GM19467 (cell line): ENCODE results near the gene FNDC11.
"Not testable (repeated sequence)": the region's sequence is repeated elsewhere in the genome, so short reads cannot be mapped to it uniquely, and the experiment has no call there.

Experiments
- ATAC-seq: cut with Tn5 transposase; IDR thresholded peaks from one replicate; pipeline ENCODE4 v1.9.1; 2021; ENCODE audit warnings: mild to moderate bottlenecking, moderate library complexity; ENCODE audit not compliant: unreplicated experiment

Gene FNDC11

DNA sequence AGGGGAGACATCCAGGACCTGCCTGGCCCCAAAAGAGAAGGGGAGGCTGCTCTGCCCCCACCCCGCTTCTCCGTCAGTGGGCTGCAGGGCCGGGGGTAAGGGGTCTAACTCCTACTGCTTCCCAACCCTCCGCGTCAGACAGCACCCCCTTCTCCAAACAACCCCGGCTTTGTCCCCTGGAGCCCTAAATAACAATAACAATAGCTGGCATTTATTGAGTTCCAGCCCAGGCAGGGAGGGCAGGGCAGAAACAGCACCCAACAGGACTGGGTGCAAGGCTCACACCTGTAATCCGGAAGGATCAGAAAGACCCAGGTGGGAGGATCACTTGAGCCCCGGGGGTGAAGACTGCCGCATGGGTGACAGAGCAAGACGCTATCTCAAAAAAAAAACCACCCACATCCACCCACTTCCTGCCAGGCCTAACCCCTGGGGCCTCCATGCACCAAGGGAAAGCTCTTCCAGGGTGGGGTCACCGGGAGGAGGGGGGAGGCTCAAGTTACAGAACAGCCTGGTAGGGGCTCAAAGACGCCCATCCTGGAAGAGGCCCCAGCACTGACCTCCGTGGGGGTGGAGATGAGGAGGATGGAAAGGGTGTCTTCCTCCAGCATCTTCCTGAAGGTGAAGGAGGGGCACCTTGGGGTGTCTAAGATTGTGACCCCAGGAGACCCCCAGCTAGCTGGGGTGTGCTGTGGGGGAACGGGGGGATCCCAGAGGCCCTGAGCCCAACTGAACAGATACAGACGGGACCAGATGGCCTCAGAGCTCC lies 1.3 kb upstream of the FNDC11 start:
- ATAC-seq = no peak

DNA sequence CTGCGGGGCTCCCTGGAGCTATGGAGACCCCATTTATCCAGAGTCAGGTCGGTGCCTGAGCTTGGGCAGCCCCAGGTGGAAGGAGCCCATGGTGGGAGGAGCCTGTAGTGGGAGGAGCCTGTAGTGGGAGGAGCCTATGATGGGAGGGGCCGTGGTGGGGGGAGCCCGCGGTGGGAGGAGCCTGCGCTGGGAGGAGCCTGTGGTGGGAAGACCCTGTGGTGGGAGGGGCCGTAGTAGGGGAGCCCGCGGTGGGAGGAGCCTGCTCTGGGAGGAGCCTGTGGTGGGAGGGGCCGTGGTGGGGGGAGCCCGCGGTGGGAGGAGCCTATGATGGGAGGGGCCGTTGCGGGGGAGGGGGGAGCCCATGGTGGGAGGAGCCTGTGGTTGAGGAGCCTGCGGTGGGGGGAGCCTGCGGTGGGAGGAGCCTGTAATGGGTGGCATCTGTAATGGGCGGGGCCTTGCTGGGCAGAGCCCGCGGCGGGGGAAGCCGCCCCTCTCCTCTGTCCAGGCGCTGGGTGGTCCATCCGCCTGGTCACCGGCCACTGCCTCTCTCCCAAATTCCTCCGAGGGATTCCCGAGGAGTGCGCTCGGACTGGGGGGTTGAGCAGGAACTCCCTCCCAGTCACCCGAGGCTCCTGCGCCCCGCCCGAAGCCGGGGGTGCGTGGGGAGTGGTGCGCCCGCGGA lies 567 bp upstream of the FNDC11 start:
- ATAC-seq = no peak

DNA sequence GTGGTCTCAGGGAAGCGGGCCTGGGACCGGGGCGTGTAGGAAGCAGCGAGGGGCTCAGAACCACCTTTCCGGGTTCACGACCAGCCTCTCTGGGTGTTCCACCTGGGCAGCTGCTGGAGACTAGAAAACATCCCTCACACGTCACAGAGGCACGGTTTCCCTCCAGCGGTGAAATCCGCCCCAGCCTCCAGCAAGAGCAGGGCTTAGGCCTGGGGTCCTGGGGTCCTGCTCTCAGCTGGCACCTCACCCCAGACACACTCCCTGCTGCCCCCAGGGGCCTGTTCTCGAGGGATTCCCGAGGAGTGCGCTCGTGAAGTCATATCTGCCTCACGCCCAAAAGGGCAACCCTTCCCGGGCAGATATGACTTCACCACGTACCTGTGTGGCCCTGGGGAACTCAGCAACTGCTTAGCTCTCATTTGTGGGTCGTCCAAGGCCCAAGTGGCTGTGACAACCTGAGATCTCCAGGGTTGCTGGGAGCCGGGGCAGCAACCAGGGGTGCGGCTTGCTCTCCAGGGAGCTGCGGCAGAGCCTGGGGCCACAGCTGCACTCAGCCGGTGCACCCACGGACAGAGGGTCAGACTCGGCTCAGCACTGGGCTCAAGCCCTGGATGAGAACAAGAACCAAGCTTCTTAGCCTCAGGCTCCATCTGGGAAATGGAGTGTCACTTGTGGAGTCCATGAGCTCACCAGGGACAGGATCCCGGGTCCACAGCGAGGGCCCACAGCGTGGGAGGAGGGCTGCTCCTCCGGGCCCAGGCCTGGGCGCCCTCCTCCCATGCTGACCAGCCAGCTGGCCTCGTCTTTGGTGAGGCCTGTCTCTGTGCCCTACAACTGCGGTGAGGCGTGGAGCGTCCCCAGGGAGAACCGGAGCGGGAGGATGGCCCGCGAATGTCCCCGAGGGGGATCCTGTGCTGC lies 661 bp downstream of the FNDC11 start:
- ATAC-seq = no peak

DNA sequence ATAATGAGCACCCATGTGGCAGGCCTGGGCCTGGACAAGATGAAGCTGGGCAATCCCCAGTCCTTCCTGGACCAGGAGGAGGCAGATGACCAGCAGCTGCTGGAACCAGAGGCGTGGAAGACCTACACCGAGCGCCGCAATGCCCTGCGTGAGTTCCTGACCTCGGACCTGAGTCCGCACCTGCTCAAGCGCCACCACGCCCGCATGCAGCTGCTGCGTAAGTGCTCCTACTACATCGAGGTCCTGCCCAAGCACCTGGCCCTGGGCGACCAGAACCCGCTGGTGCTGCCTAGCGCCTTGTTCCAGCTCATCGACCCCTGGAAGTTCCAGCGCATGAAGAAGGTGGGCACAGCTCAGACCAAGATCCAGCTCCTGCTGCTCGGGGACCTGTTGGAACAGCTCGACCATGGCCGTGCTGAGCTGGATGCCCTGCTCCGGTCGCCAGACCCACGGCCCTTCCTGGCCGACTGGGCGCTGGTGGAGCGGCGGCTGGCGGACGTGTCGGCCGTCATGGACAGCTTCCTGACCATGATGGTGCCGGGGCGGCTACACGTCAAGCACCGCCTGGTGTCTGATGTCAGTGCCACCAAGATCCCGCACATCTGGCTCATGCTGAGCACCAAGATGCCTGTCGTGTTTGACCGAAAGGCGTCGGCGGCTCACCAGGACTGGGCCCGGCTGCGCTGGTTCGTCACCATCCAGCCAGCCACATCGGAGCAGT lies 1.9 kb downstream of the FNDC11 start:
- no peak for ATAC-seq

DNA sequence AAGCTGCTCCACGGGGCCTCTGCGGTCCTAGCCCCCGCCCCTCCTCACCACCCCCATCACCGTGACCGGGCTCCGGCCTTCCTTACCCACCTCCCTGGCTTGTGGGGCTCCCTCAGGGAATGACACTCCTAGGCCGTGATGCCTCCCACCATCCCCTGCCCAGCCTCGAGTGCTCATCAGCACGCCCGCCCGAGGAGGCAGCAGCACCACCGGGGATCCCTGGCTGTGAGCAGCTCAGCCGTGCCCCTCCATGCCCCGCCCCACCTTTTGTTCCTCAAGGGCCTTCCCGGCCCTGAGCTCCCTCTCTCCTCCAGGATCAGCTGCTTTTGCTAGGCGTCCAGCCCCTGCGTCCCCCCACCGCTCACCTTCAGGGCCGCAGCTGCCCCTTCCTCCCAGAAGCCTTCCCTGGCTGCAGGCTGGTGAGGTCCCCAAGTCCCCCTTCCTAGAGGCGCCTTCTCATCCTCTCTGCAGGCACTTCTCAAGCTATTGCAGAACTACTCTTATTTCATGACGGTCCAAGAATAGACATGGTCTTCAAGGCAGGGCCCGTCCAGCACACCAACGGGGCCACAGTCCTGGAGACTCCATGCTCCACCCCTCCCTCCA lies 3.0 kb downstream of the FNDC11 start:
- ATAC-seq = no peak

DNA sequence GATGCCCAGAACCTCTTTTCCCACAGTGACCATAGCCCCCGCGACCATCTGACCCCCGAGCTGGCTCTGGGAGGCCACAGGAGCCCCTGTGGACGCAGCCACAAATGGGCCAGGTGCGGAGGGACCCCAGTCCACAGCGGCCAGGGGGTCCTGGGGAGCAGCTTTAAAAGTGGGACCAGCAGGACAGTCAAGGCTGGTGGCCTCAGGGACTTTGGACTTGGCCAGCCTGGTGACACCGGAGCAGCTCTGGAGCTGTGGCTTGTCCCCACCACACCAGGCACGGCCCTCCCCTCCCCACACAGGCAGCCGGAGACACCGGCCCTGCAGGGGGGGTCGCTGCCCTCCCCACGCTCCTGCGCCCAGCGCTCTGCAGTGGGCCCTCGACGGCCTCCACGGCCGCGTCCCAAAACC lies 3.5 kb downstream of the FNDC11 start:
- no peak for ATAC-seq

DNA sequence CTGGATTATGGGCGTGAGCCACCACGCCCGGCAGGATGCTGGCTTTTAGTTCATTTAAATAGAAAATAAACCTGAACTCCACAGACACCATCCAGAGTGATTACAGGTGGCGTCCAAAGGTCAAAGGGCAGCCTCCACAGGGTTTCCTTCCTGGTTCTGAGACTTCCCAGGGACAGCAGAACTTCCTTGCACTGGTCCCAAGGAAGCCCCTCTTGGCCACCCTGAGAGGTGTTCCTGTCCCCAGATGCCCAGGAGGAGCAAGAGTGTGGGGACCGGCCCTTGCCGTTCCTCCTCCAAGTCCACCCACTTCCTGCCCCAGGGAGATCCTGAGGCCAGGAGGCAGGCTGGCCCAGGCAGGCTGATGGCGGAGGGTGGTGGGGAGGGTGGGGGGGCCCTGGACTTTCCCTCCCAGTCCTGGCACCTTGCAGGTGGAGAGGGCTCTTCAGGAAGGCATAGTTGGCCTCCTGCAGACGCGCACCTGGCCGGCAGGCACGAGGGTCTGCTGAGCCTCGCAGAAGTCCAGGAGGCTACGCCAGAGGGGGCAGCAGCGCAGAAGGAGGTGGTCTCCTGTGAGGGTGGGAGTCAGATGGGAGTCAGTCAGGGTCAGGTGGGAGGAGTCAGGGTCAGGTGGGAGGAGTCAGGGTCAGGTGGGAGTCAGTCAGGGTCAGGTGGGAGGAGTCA lies 5.0 kb downstream of the FNDC11 start:
- ATAC-seq = no peak

DNA sequence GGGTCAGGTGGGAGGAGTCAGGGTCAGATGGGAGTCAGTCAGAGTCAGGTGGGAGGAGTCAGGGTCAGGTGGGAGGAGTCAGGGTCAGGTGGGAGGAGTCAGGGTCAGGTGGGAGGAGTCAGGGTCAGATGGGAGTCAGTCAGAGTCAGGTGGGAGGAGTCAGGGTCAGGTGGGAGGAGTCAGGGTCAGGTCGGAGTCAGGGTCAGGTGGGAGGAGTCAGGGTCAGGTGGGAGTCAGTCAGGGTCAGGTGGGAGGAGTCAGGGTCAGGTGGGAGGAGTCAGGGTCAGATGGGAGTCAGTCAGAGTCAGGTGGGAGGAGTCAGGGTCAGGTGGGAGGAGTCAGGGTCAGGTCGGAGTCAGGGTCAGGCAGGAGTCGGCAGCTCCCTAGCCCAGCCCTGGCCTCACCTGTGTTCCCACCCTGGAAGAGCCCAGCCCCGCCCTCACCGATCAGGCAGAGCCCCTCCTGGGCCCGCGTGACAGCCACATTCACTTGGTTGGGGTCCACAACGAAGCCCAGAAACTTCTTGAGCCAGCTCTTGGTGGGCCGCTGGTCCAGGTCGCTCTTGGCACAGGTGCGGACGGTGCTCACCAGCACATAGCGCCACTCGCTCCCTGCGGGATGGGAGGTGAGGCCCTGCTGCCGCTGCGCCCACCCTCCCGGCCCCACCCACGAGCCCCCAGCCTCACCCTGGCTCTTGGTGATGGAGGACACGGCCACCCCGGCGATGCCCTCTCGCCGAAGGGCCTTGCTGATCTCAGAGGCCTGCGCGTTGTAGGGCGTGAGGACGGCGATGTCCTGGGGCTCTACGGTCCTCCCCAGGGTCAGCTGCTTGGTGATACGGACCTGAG lies 5.8 kb downstream of the FNDC11 start:
- ATAC-seq = not testable (repeated sequence)

DNA sequence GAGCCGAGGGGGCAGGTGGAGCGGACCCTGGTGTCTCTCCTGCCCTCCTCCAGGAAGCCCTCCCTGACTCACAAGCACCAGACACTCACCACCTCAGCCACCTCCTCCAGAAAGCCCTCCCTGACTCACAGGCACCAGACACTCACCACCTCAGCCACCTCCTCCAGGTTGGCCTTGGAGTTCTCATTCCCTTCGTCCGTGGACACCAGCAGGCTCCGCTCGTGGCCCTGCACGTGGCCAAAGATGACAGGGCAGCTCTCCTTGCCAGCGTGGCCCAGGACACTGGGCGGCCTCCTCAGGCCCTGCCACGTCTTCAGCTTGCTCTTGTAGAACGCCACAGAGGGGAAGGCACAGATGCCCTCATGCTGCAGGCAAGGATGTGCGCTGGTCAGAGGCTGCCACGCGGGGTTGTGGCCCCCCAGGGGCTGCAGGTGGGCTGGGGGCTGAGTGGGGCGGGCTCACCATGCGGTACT lies 6.4 kb downstream of the FNDC11 start:
- no peak for ATAC-seq

DNA sequence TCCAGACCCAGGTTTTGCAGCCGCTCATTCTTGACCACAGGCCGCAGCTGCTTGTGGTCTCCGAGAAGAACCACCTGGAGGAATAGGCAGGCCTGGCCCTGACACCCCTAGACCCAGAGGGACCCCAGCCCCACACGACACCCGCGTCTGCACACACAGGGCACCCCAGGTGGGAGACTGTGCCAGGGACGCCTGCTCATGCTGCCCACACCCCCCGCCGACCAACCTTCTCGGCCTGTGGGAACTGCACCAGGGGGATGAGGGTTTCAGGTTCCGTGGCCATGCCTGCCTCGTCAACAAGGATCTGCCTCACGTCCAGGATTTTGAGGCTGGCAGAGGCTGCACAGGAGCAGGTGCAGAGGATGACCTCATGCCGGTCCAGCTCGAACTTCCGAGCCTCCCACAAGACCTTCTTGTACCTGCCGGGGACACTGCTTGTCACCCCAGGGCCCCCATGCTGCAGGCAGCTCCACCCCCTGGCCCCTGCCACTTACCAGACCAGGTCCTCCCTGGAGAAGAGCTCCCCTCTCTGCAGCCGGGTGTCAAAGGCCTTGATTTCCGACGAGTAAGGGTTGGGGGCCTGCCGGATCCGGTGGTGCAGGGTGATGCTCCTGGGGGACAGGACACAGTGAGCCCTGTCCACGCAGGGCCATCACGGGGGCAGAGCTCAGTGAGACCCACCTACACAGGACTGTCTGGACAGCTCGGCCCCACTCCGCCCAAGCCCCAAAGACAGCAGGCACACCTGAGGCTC lies 7.1 kb downstream of the FNDC11 start:
- ATAC-seq = no peak

DNA sequence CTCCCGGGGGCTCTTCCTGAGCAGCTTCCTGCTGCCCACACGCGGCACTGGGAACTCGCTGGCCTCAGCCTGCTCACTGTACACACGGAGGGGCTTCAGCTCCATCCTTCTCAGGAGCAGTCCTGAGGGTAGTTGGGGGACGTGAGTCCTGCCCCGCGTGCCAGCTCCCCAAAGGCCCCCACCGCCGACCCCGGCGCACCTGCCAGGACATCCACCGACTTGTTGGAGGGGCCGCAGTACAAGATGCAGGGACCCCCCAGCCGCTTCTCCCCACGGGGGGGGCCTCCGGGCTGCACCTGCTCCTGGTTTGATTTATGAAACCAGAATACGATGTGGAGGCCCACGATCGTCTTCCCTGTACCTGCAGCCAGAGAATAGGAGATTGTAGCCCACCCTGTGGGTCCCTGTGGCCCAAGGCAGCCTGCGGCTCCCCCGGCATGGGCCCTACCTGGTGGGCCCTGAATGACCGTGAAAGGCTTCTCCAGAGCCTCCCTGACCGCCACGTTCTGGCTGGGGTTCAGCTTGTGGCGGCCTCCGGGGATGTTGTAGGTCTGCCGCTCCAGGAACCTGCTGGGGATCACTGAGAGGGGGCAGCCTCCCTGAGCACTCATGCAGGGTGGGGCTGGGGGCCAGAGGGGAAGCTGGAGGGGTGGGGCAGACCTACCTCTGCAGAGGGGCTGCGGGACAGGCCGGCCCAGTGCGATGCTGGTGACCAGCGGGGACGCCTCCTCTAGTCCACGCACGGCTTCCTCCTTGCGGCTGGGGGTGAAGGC lies 7.9 kb downstream of the FNDC11 start:
- ATAC-seq = no peak

DNA sequence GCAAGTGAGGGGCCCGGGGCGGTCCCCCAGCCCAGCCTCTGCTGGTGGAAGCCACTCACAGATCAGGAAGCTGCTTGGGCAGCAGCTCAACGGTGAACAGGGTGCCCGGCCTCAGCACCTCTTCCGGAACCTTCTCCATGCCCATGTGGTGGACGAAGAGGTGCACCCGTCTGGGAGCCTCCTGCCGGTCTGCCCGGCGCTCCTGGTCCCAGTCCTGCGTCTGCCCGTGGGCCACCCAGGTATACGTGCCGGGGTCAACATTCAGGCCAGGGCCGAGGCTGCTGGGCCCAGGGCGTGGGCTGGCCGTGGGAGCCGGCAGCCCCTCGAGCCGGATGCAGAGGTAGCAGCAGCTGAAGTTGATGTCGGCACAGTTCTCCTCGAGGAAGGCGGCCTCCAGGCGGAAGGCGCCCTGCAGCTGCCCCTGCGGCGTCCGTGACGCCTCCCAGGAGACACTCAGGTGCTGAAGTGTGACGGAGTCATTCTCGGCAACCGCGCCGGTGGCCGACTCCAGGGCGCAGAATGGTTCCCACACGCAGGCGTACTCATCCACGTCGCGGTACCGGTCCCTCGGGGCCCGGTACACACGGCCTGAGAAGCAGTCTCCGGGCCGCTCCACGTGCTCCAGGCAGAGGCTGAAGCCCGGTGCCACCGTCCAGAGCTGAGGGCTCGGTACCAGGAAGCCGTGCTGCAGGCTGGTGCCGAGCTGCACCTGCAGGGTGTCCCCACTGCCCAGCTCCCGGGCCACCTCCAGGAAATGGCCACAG lies 8.7 kb downstream of the FNDC11 start:
- ATAC-seq = no peak

DNA sequence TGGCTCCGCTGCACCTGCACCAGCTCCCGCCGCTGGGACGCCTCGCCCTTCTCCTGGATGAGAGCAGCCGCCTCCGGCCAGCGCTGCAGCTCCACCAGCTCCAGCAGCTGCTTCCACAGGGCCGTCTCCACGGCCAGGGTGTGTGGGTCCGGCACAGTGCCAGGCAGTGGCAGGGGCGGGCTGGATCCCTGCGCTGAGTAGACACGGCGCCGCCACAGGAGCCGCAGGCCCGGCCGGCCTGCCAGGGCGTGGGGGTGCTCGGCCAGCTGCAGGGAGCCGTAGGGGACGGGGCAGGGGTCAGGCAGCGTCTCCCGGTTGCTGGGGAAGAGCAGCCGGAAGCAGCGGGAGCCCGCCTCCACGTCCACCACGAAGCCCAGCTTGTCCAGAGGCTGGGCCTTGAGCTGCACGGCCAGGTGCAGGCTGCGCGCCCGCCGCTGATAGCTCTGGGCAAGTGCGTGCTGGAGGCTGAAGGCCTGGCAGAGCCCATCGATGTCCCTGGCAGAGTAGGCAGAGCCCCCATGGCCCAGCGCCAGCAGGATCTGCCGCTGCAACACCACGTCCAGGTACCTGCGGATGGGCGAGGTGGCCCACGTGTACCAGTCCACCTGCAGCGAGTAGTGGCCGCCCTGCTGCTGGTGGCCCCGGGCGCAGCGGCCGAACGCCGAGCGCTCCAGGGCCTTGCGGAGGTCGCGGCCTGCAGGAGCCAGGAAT lies 9.4 kb downstream of the FNDC11 start:
- no peak for ATAC-seq

DNA sequence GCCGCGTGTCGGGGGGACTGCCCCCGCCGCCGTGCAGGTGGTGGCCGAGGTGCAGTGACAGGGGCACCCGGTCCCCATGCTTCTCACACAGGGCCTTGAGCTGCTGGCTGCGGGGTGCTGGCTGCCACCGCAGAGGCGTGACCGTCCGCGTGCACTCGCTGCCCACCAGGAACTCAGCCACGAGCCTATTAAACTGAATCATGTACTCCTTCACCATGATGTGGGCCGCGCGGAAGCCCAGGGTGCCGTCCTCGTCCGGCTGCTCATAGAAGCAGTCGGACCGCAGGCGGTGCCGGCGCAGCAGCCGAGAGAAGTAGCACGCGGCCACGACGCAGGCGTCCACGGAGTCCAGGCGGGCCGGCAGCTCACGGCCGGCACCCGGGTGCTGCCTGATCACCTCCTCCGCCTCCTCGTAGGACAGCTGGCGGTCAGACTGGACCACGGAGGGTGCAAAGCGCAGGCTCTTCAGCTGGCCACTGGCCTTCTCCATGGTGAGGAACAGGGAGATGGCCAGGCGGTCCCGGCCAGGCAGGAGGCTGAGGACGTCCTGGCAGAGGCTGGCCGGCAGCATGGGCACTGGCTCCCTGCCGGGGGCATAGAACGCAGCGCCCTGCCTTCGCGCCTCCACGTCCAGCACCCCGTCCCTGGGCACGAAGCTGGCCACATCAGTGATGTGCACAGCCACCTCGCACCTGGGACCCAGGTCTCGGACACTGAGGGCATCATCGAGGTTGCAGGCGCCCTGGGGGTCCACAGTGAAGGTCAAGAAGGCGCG lies 10.3 kb downstream of the FNDC11 start:
- no peak for ATAC-seq

DNA sequence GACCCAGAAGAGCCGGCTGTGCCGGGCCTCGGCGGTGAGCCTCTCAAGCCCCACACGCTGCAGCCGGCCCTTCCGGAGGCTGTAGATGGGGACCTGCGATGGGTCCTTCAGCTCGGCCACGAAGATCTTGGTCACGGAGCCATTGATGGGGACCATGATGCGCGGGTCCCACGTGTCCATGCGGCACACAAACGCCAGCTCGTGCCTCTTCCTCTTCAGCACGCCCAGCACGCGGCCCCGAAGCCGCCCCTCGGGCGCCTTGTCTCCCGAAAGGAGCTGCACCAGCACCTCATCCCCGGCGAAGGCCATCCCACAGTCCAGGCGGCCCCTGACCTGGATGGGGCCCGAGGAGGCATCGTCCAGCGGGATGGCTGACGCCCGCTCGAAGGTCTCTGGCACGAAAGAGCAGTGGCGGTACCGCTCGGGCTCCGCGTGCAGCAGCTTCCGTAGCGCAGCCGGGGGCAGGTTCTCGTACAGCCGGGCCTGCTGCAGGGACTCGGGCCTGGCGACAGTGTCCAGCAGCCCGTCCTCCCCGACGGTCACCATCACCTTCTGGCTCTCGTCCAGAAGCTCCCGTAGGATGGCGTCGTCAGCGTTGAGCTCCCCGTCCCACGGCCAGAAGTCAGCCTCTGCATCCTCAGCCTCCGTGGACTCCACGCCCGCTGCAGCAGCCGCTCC lies 11.2 kb downstream of the FNDC11 start:
- ATAC-seq = no peak
